ENCODE measurements around the gene VPS37D.

VPS37D gene

DNA sequence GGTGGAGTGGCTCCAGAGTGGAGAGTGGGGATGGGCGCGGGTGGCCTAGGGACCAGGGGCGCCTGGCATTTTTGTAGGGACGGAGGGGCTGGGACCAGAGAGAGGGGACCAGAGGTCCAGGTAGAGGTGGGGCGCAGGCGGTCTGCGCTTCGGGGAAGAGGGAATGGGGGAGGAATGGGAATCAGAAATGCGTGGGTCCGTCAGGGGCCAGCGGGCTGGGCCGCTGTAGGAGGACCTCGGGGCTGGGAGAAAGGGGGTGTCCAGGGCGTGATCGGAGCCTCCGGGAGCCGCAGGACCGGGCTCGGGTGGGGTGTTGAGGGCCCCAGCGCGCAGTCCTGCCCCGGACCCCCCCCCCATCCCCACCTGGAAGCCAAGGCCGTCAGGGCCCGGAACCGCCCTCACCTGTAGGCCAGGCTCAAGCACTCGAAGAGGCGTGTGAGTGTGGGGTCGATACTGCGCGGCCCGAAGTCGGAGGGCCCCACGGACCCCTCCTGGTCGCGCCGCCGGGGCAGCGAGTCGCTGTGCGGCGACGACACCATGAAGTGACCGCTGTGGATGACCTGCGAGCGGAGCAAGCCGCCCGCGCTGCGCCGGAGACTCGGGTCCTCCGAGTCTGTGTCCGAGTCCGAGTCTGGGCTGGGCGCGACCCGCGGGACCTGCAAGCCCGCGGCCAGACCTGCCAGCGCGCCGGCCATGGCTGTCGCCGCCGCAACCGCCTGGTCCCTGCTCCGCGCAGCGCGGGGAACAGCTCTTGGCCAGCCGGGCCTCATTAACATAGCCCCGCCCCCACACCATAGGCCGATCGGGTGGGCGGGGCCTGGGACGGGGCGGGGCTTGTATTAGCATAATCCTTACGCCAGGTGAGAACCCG is 43.6 kb upstream of the VPS37D start, which contains the start of gene MLXIPL:
Gene MLXIPL (minus strand): TSS at position 725 of the 871 bp plus-strand sequence. CDS start 30 bp downstream, at position 695.
- peak; percentile 83 for DNase-seq (ENCODE audit: low spot score)
- Histone ChIP-seq H2BK5ac (ENCODE audit: low read length) (peak within 1 kb of the TSS; percentile 75), H3K14ac (ENCODE audit: low read length) (peak within 1 kb of the TSS; percentile 99), H2BK120ac (ENCODE audit: low read depth, low read length) (peak within 1 kb of the TSS; percentile 13), H4K8ac (ENCODE audit: low read depth, low read length) (no peak within 1 kb of the TSS), H3K9ac (ENCODE audit: low read depth, low read length, poor library complexity) (peak within 1 kb of the TSS; percentile 93), H3K18ac (ENCODE audit: low read length) (peak within 1 kb of the TSS; percentile 92), H2BK12ac (ENCODE audit: low read length) (peak within 1 kb of the TSS; percentile 58), H3K4ac (ENCODE audit: low read length) (no peak within 1 kb of the TSS), H2AFZ (ENCODE audit: low read length) (peak within 1 kb of the TSS; percentile 99), H3K36me3 (replicated peaks in 1 of 2; ENCODE audit: control insufficient read depth in 2 of 2, insufficient read depth in 2 of 2, low read length in 2 of 2) (no peaks in the 10 kb centered on the region), H2BK15ac (ENCODE audit: low read length) (peak within 1 kb of the TSS; percentile 100), H3K79me1 (ENCODE audit: low read depth, low read length) (peaks cover 5% of the 10 kb centered on the region), H3K9me3 (replicated peaks in 1 of 2; ENCODE audit: control insufficient read depth in 2 of 2, insufficient read depth in 1 of 2, low read depth in 1 of 2, low read length in 2 of 2) (no peaks in the 10 kb centered on the region), H3K23ac (ENCODE audit: low read depth, low read length, poor library complexity) (peak within 1 kb of the TSS; percentile 93), H3K4me3 (ENCODE audit: low read length in 2 of 2) (peak within 1 kb of the TSS; percentile 47 to 85), H3K27ac (replicated peaks; ENCODE audit: low read length) (no peak within 1 kb of the TSS), H3K4me2 (ENCODE audit: insufficient read depth, low read length, poor library complexity, severe bottlenecking) (peak within 1 kb of the TSS; percentile 97), H3K4me1 (ENCODE audit: control insufficient read depth in 2 of 2, insufficient read depth in 1 of 2, low read depth in 1 of 2, low read length in 2 of 2) (peaks cover 10 to 11% of the 10 kb centered on the region in 2 donors), H3K27me3 (ENCODE audit: control insufficient read depth in 3 of 3, insufficient read depth in 3 of 3, low read depth in 1 of 3, low read length in 3 of 3) (peaks cover 15 to 67% (median 31%) of the 10 kb centered on the region in 3 experiments), H4K91ac (ENCODE audit: low read depth, low read length, poor library complexity) (no peak within 1 kb of the TSS), H2AK5ac (ENCODE audit: low read depth, low read length) (peak within 1 kb of the TSS; percentile 56)
- no CpG with 5 or more reads among the region's 80 CpGs for WGBS, 2 donors (ENCODE audit: extremely low coverage in 2 of 2, insufficient read length in 2 of 2, insufficient replicate concordance in 1 of 2)

DNA sequence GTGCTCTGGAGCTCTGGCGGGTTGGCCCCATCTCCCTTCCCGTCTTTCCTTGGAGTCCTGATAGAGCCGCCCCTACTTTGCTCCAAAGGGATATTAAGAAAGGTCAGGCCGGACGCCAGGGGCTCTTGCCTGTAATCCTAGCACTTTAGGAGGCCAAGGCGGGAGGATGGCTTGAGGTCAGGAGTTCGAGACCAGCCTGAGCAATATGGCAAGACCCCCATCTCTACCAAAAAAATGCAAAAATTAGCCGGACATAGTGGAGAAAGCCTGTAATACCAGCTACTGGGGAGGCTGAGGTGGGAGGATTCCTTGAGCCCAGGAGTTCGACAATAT is 43.0 kb upstream of the VPS37D start:
- Histone ChIP-seq H3K4me3 (ENCODE audit: low read length in 2 of 2) (peak overlapping the region in 1 of 2 donors; percentile 6), H3K4ac (ENCODE audit: low read length) (no peak overlapping the region), H2BK5ac (ENCODE audit: low read length) (no peak overlapping the region), H3K27ac (replicated peaks; ENCODE audit: low read length) (no peak overlapping the region), H3K27me3 (ENCODE audit: control insufficient read depth in 3 of 3, insufficient read depth in 3 of 3, low read depth in 1 of 3, low read length in 3 of 3) (peaks cover 15 to 67% (median 31%) of the 10 kb centered on the region in 3 experiments), H3K23ac (ENCODE audit: low read depth, low read length, poor library complexity) (no peak overlapping the region), H3K18ac (ENCODE audit: low read length) (no peak overlapping the region), H3K9me3 (replicated peaks in 1 of 2; ENCODE audit: control insufficient read depth in 2 of 2, insufficient read depth in 1 of 2, low read depth in 1 of 2, low read length in 2 of 2) (no peaks in the 10 kb centered on the region), H3K4me1 (ENCODE audit: control insufficient read depth in 2 of 2, insufficient read depth in 1 of 2, low read depth in 1 of 2, low read length in 2 of 2) (peaks cover 10 to 11% of the 10 kb centered on the region in 2 donors), H3K9ac (ENCODE audit: low read depth, low read length, poor library complexity) (no peak overlapping the region), H4K91ac (ENCODE audit: low read depth, low read length, poor library complexity) (no peak overlapping the region), H2BK120ac (ENCODE audit: low read depth, low read length) (no peak overlapping the region), H2BK12ac (ENCODE audit: low read length) (no peak overlapping the region), H2AK5ac (ENCODE audit: low read depth, low read length) (no peak overlapping the region), H3K4me2 (ENCODE audit: insufficient read depth, low read length, poor library complexity, severe bottlenecking) (no peak overlapping the region), H3K36me3 (replicated peaks in 1 of 2; ENCODE audit: control insufficient read depth in 2 of 2, insufficient read depth in 2 of 2, low read length in 2 of 2) (no peaks in the 10 kb centered on the region), H3K14ac (ENCODE audit: low read length) (no peak overlapping the region), H2AFZ (ENCODE audit: low read length) (peak overlapping the region; percentile 99), H4K8ac (ENCODE audit: low read depth, low read length) (no peak overlapping the region), H2BK15ac (ENCODE audit: low read length) (no peak overlapping the region), H3K79me1 (ENCODE audit: low read depth, low read length) (peaks cover 5% of the 10 kb centered on the region)
- DNase-seq (ENCODE audit: low spot score): no peak
- no CpG with 5 or more reads among the region's 9 CpGs for WGBS, 2 donors (ENCODE audit: extremely low coverage in 2 of 2, insufficient read length in 2 of 2, insufficient replicate concordance in 1 of 2)

GRCh38 chr7:73625276-73625675 is 42.4 kb upstream of the VPS37D start:
- WGBS, 2 donors (ENCODE audit: extremely low coverage in 2 of 2, insufficient read length in 2 of 2, insufficient replicate concordance in 1 of 2): no CpG with 5 or more reads among the region's 11 CpGs
- H3K14ac ChIP-seq (ENCODE audit: low read length): no peak overlapping the region
- no peak for DNase-seq (ENCODE audit: low spot score)

DNA sequence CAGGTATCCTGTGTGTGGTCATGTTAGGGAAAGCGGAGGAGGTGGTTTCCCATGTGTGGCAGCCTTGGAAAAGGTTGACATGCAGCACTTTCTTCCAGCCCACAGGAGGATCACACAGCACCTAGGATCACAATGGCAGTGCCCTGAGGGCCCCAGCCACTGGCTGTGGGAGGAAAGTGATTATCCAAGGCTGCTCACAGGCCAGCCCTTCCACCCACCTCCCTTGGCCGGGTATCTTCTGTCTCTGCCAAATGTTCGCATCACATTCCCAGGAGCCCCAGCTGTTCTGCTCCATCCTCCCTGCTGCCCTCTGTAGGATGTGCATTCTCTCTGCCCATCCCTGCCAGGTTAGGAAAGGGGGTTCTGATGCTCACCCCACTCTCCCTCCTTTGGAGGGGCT is 40.8 kb upstream of the VPS37D start:
- peak overlapping the region; percentile 90 for H2BK15ac ChIP-seq (ENCODE audit: low read length)
- H3K4me1 ChIP-seq (ENCODE audit: control insufficient read depth in 2 of 2, insufficient read depth in 1 of 2, low read depth in 1 of 2, low read length in 2 of 2): peaks cover 10 to 11% of the 10 kb centered on the region in 2 donors
- H3K4ac ChIP-seq (ENCODE audit: low read length): no peak overlapping the region
- no peak for DNase-seq (ENCODE audit: low spot score)
- no peak overlapping the region for H3K27ac ChIP-seq (replicated peaks; ENCODE audit: low read length)
- no peak overlapping the region for H3K4me3 ChIP-seq (ENCODE audit: low read length in 2 of 2)
- no peak overlapping the region for H2BK120ac ChIP-seq (ENCODE audit: low read depth, low read length)
- peaks cover 5% of the 10 kb centered on the region for H3K79me1 ChIP-seq (ENCODE audit: low read depth, low read length)
- H2BK5ac ChIP-seq (ENCODE audit: low read length): no peak overlapping the region
- peak overlapping the region; percentile 50 for H3K14ac ChIP-seq (ENCODE audit: low read length)
- H3K9ac ChIP-seq (ENCODE audit: low read depth, low read length, poor library complexity): no peak overlapping the region
- H2AK5ac ChIP-seq (ENCODE audit: low read depth, low read length): peak overlapping the region; percentile 82
- no peak overlapping the region for H4K8ac ChIP-seq (ENCODE audit: low read depth, low read length)
- H3K36me3 ChIP-seq (replicated peaks in 1 of 2; ENCODE audit: control insufficient read depth in 2 of 2, insufficient read depth in 2 of 2, low read length in 2 of 2): no peaks in the 10 kb centered on the region
- WGBS, 2 donors (ENCODE audit: extremely low coverage in 2 of 2, insufficient read length in 2 of 2, insufficient replicate concordance in 1 of 2): no CpG with 5 or more reads among the region's 3 CpGs
- no peak overlapping the region for H4K91ac ChIP-seq (ENCODE audit: low read depth, low read length, poor library complexity)
- no peak overlapping the region for H3K23ac ChIP-seq (ENCODE audit: low read depth, low read length, poor library complexity)
- peaks cover 15 to 59% (median 26%) of the 10 kb centered on the region in 3 experiments for H3K27me3 ChIP-seq (ENCODE audit: control insufficient read depth in 3 of 3, insufficient read depth in 3 of 3, low read depth in 1 of 3, low read length in 3 of 3)
- H3K9me3 ChIP-seq (replicated peaks in 1 of 2; ENCODE audit: control insufficient read depth in 2 of 2, insufficient read depth in 1 of 2, low read depth in 1 of 2, low read length in 2 of 2): no peaks in the 10 kb centered on the region
- no peak overlapping the region for H3K4me2 ChIP-seq (ENCODE audit: insufficient read depth, low read length, poor library complexity, severe bottlenecking)
- no peak overlapping the region for H2BK12ac ChIP-seq (ENCODE audit: low read length)
- peak overlapping the region; percentile 81 for H3K18ac ChIP-seq (ENCODE audit: low read length)
- H2AFZ ChIP-seq (ENCODE audit: low read length): no peak overlapping the region

More at GRCh38 chr7:73625276-73625675, 42.4 kb upstream of the VPS37D start:
- Histone ChIP-seq H3K27me3 (ENCODE audit: control insufficient read depth in 3 of 3, insufficient read depth in 3 of 3, low read depth in 1 of 3, low read length in 3 of 3) (peaks cover 15 to 64% (median 31%) of the 10 kb centered on the region in 3 experiments), H3K18ac (ENCODE audit: low read length) (no peak overlapping the region), H2BK5ac (ENCODE audit: low read length) (no peak overlapping the region), H3K4me2 (ENCODE audit: insufficient read depth, low read length, poor library complexity, severe bottlenecking) (no peak overlapping the region), H3K23ac (ENCODE audit: low read depth, low read length, poor library complexity) (no peak overlapping the region), H4K8ac (ENCODE audit: low read depth, low read length) (no peak overlapping the region), H3K4ac (ENCODE audit: low read length) (no peak overlapping the region), H3K79me1 (ENCODE audit: low read depth, low read length) (peaks cover 5% of the 10 kb centered on the region), H2AK5ac (ENCODE audit: low read depth, low read length) (peak overlapping the region; percentile 30), H3K4me3 (ENCODE audit: low read length in 2 of 2) (no peak overlapping the region), H2AFZ (ENCODE audit: low read length) (no peak overlapping the region), H4K91ac (ENCODE audit: low read depth, low read length, poor library complexity) (no peak overlapping the region), H2BK120ac (ENCODE audit: low read depth, low read length) (no peak overlapping the region), H3K4me1 (ENCODE audit: control insufficient read depth in 2 of 2, insufficient read depth in 1 of 2, low read depth in 1 of 2, low read length in 2 of 2) (peaks cover 10 to 11% of the 10 kb centered on the region in 2 donors), H3K9ac (ENCODE audit: low read depth, low read length, poor library complexity) (no peak overlapping the region), H2BK15ac (ENCODE audit: low read length) (no peak overlapping the region), H3K27ac (replicated peaks; ENCODE audit: low read length) (no peak overlapping the region), H3K9me3 (replicated peaks in 1 of 2; ENCODE audit: control insufficient read depth in 2 of 2, insufficient read depth in 1 of 2, low read depth in 1 of 2, low read length in 2 of 2) (no peaks in the 10 kb centered on the region), H2BK12ac (ENCODE audit: low read length) (no peak overlapping the region), H3K36me3 (replicated peaks in 1 of 2; ENCODE audit: control insufficient read depth in 2 of 2, insufficient read depth in 2 of 2, low read length in 2 of 2) (no peaks in the 10 kb centered on the region)
